Measurements from ENCODE around the gene RCL1. TPM values are rescaled to one million over a fixed set of nuclear protein-coding genes. Genes with fewer than 3 reads are reported as not detected.
A peak's percentile ranks its signal among the peaks of the same experiment; 100 is the strongest.

RCL1 gene
- total and polyA plus RNA-seq, 7 experiments from 2014 or later = 21.5 to 39.4 (median 24.2) TPM

- Histone ChIP-seq H3K27me3 (ENCODE audit: control insufficient read depth in 2 of 2, insufficient read depth in 2 of 2, low read length in 2 of 2) (no peaks in the 10 kb centered on the region), H3K36me3 (ENCODE audit: control insufficient read depth in 2 of 3, insufficient read depth in 3 of 3, low read length in 3 of 3) (peaks cover 0 to 8% (median 0%) of the 10 kb centered on the region in 3 experiments), H3K4me1 (ENCODE audit: control insufficient read depth in 2 of 2, insufficient read depth in 2 of 2, low read length in 2 of 2) (peaks cover 0 to 6% of the 10 kb centered on the region in 2 donors), H3K9me3 (ENCODE audit: control insufficient read depth in 2 of 3, low read length in 3 of 3) (peaks cover 0 to 8% (median 0%) of the 10 kb centered on the region in 3 experiments), H3K4me3 (ENCODE audit: low read length) (no peak overlapping the region), H3K27ac (ENCODE audit: low read depth, low read length) (no peak overlapping the region)
- peaks cover 29 to 59% (median 44%) of the 10 kb centered on the region in 7 donors for H3K4me1 Mint-ChIP-seq
- H3K4me3 Mint-ChIP-seq = no peak overlapping the region
- intact Hi-C loops (cut with micrococcal nuclease) = no loop called here
- POLR2A ChIA-PET = no interaction called here
- peaks cover 0 to 15% (median 8%) of the 10 kb centered on the region in 11 donors for H3K9me3 Mint-ChIP-seq
- no peaks in the 10 kb centered on the region for H3K27me3 Mint-ChIP-seq
- DNase-seq (no peak), ATAC-seq (no peak)
- H3K36me3 Mint-ChIP-seq = peaks cover 0 to 28% (median 21%) of the 10 kb centered on the region in 5 donors
- CTCF ChIA-PET = no interaction called here
- H3K27ac Mint-ChIP-seq = no peak overlapping the region
Observed at GRCh38 chr9:4801156-4801555, 8.4 kb downstream of the RCL1 start.

GRCh38 chr9:4803670-4804530, 11.2 kb downstream of the RCL1 start:
- DNase-seq = no peak
- Histone ChIP-seq H3K4me1 (ENCODE audit: control insufficient read depth in 2 of 2, insufficient read depth in 2 of 2, low read length in 2 of 2) (no peaks in the 10 kb centered on the region), H3K4me3 (ENCODE audit: low read length) (no peak overlapping the region), H3K27me3 (ENCODE audit: control insufficient read depth in 2 of 2, insufficient read depth in 2 of 2, low read length in 2 of 2) (no peaks in the 10 kb centered on the region), H3K9me3 (ENCODE audit: control insufficient read depth in 2 of 3, low read length in 3 of 3) (peaks cover 0 to 17% (median 0%) of the 10 kb centered on the region in 3 experiments), H3K27ac (ENCODE audit: low read depth, low read length) (no peak overlapping the region), H3K36me3 (ENCODE audit: control insufficient read depth in 2 of 3, insufficient read depth in 3 of 3, low read length in 3 of 3) (peaks cover 0 to 8% (median 0%) of the 10 kb centered on the region in 3 experiments)
- ChIA-PET CTCF (no interaction called here), POLR2A (no interaction called here)
- peak overlapping the region in 3 of 9 donors; percentile 3 to 70 (median 9) for H3K27ac Mint-ChIP-seq
- no peaks in the 10 kb centered on the region for H3K27me3 Mint-ChIP-seq
- intact Hi-C loops (cut with micrococcal nuclease) = no loop called here
- H3K36me3 Mint-ChIP-seq = peaks cover 7 to 46% (median 38%) of the 10 kb centered on the region in 5 donors
- H3K4me3 Mint-ChIP-seq = peak overlapping the region in 1 of 10 donors; percentile 53
- peaks cover 20 to 58% (median 38%) of the 10 kb centered on the region in 7 donors for H3K4me1 Mint-ChIP-seq
- no peak for ATAC-seq
- peaks cover 0 to 43% (median 21%) of the 10 kb centered on the region in 11 donors for H3K9me3 Mint-ChIP-seq

- POLR2A ChIA-PET = interaction anchor here (1.6 kb wide), 1 partner anchor 12 kb away, joined by 4 read pairs; the partner anchor contains the start of gene RCL1
- no peak for DNase-seq
- peaks cover 7 to 49% (median 44%) of the 10 kb centered on the region in 5 donors for H3K36me3 Mint-ChIP-seq
Observed at GRCh38 chr9:4804531-4805016, 11.8 kb downstream of the RCL1 start.

GRCh38 chr9:4805191-4805918, 12.6 kb downstream of the RCL1 start:
- Histone ChIP-seq H3K9me3 (ENCODE audit: control insufficient read depth in 2 of 3, low read length in 3 of 3) (peaks cover 0 to 17% (median 0%) of the 10 kb centered on the region in 3 experiments), H3K27ac (ENCODE audit: low read depth, low read length) (no peak overlapping the region), H3K36me3 (ENCODE audit: control insufficient read depth in 2 of 3, insufficient read depth in 3 of 3, low read length in 3 of 3) (peaks cover 0 to 8% (median 0%) of the 10 kb centered on the region in 3 experiments), H3K27me3 (ENCODE audit: control insufficient read depth in 2 of 2, insufficient read depth in 2 of 2, low read length in 2 of 2) (no peaks in the 10 kb centered on the region), H3K4me3 (ENCODE audit: low read length) (no peak overlapping the region), H3K4me1 (ENCODE audit: control insufficient read depth in 2 of 2, insufficient read depth in 2 of 2, low read length in 2 of 2) (no peaks in the 10 kb centered on the region)
- Mint-ChIP-seq H3K27ac (peak overlapping the region in 2 of 9 donors; percentile 23 to 82), H3K27me3 (no peaks in the 10 kb centered on the region), H3K9me3 (peaks cover 0 to 52% (median 21%) of the 10 kb centered on the region in 11 donors), H3K36me3 (peaks cover 7 to 52% (median 44%) of the 10 kb centered on the region in 5 donors), H3K4me3 (no peak overlapping the region), H3K4me1 (peaks cover 21 to 61% (median 29%) of the 10 kb centered on the region in 7 donors)
- ChIA-PET POLR2A (interaction anchor here (0.6 to 1.6 kb wide), 2 partner anchors 13 to 62 kb away, joined by 3 to 4 read pairs; partner anchors contain the start of gene RCL1), CTCF (no interaction called here)
- ATAC-seq = no peak
- DNase-seq = no peak
- intact Hi-C loops (cut with micrococcal nuclease) = no loop called here

More at GRCh38 chr9:4804531-4805016, 11.8 kb downstream of the RCL1 start:
- H3K4me1 ChIP-seq (ENCODE audit: control insufficient read depth in 2 of 2, insufficient read depth in 2 of 2, low read length in 2 of 2) = no peaks in the 10 kb centered on the region
- ATAC-seq = no peak
- Mint-ChIP-seq H3K4me1 (peaks cover 19 to 59% (median 32%) of the 10 kb centered on the region in 7 donors), H3K9me3 (peaks cover 0 to 49% (median 21%) of the 10 kb centered on the region in 11 donors), H3K27me3 (no peaks in the 10 kb centered on the region), H3K4me3 (no peak overlapping the region), H3K27ac (no peak overlapping the region)
- H3K4me3 ChIP-seq (ENCODE audit: low read length) = no peak overlapping the region
- CTCF ChIA-PET = no interaction called here
- H3K36me3 ChIP-seq (ENCODE audit: control insufficient read depth in 2 of 3, insufficient read depth in 3 of 3, low read length in 3 of 3) = peaks cover 0 to 8% (median 0%) of the 10 kb centered on the region in 3 experiments
- no peaks in the 10 kb centered on the region for H3K27me3 ChIP-seq (ENCODE audit: control insufficient read depth in 2 of 2, insufficient read depth in 2 of 2, low read length in 2 of 2)
- peaks cover 0 to 17% (median 0%) of the 10 kb centered on the region in 3 experiments for H3K9me3 ChIP-seq (ENCODE audit: control insufficient read depth in 2 of 3, low read length in 3 of 3)
- H3K27ac ChIP-seq (ENCODE audit: low read depth, low read length) = no peak overlapping the region
- intact Hi-C loops (cut with micrococcal nuclease) = no loop called here

- Histone ChIP-seq H3K27me3 (ENCODE audit: control insufficient read depth in 2 of 2, insufficient read depth in 2 of 2, low read length in 2 of 2) (no peaks in the 10 kb centered on the region), H3K9me3 (ENCODE audit: control insufficient read depth in 2 of 3, low read length in 3 of 3) (peaks cover 0 to 16% (median 0%) of the 10 kb centered on the region in 3 experiments), H3K4me1 (ENCODE audit: control insufficient read depth in 2 of 2, insufficient read depth in 2 of 2, low read length in 2 of 2) (no peaks in the 10 kb centered on the region), H3K27ac (ENCODE audit: low read depth, low read length) (no peak overlapping the region), H3K4me3 (ENCODE audit: low read length) (no peak overlapping the region), H3K36me3 (ENCODE audit: control insufficient read depth in 2 of 3, insufficient read depth in 3 of 3, low read length in 3 of 3) (no peaks in the 10 kb centered on the region)
- POLR2A ChIA-PET = interaction anchor here (1.1 kb wide), 1 partner anchor 10 kb away, joined by 3 read pairs; no protein-coding TSS in a partner anchor
- DNase-seq (no peak), ATAC-seq (no peak)
- no peaks in the 10 kb centered on the region for H3K27me3 Mint-ChIP-seq
- H3K36me3 Mint-ChIP-seq = peaks cover 7 to 62% (median 56%) of the 10 kb centered on the region in 5 donors
- H3K9me3 Mint-ChIP-seq = peaks cover 0 to 84% (median 31%) of the 10 kb centered on the region in 11 donors
- CTCF ChIA-PET = interaction anchor here (0.7 kb wide), 1 partner anchor 17 kb away, joined by 3 read pairs; no protein-coding TSS in a partner anchor
- peak overlapping the region in 1 of 10 donors; percentile 14 for H3K4me3 Mint-ChIP-seq
- H3K4me1 Mint-ChIP-seq = peaks cover 21 to 66% (median 47%) of the 10 kb centered on the region in 7 donors
- H3K27ac Mint-ChIP-seq = no peak overlapping the region
- intact Hi-C loops (cut with micrococcal nuclease) = no loop called here
Observed at GRCh38 chr9:4810565-4810964, 17.8 kb downstream of the RCL1 start.

GRCh38 chr9:4811824-4812223, 19.1 kb downstream of the RCL1 start:
- peaks cover 25 to 64% (median 48%) of the 10 kb centered on the region in 7 donors for H3K4me1 Mint-ChIP-seq
- no peak for ATAC-seq
- no peak overlapping the region for H3K27ac Mint-ChIP-seq
- H3K27ac ChIP-seq (ENCODE audit: low read depth, low read length) = no peak overlapping the region
- H3K27me3 Mint-ChIP-seq = no peaks in the 10 kb centered on the region
- H3K4me3 Mint-ChIP-seq = peak overlapping the region in 1 of 10 donors; percentile 18
- H3K27me3 ChIP-seq (ENCODE audit: control insufficient read depth in 2 of 2, insufficient read depth in 2 of 2, low read length in 2 of 2) = no peaks in the 10 kb centered on the region
- ChIA-PET POLR2A (interaction anchor here (0.8 kb wide), 1 partner anchor 207 kb away, joined by 6 read pairs; no protein-coding TSS in a partner anchor), CTCF (no interaction called here)
- H3K36me3 Mint-ChIP-seq = peaks cover 4 to 59% (median 48%) of the 10 kb centered on the region in 5 donors
- intact Hi-C loops (cut with micrococcal nuclease) = no loop called here
- no peak overlapping the region for H3K4me3 ChIP-seq (ENCODE audit: low read length)
- no peaks in the 10 kb centered on the region for H3K4me1 ChIP-seq (ENCODE audit: control insufficient read depth in 2 of 2, insufficient read depth in 2 of 2, low read length in 2 of 2)
- no peak for DNase-seq
- peaks cover 0 to 77% (median 18%) of the 10 kb centered on the region in 11 donors for H3K9me3 Mint-ChIP-seq
- H3K36me3 ChIP-seq (ENCODE audit: control insufficient read depth in 2 of 3, insufficient read depth in 3 of 3, low read length in 3 of 3) = no peaks in the 10 kb centered on the region
- peaks cover 0 to 5% (median 0%) of the 10 kb centered on the region in 3 experiments for H3K9me3 ChIP-seq (ENCODE audit: control insufficient read depth in 2 of 3, low read length in 3 of 3)
